Hematopoietic multipotent progenitor cell (in vitro differentiated cells): ENCODE results near the gene AIFM3. TPM values are rescaled to one million over a fixed set of nuclear protein-coding genes. Genes with fewer than 3 reads are reported as not detected.

ENCODE experiments used
- DNase-seq, 3 donors: peaks; one replicate each; pipeline ENCODE4 v3.0.0-alpha.2; 2011 to 2015; ENCODE audit warnings: low read depth in 2 of 3, low spot score in 2 of 3
- total RNA-seq: library from RNA; depleted of rRNA; stranded (reverse); fragments of >200 nt; gene quantifications from one replicate; pipeline ENCODE4 v1.2.3, GENCODE V29; 2012

AIFM3 gene
- total RNA-seq, 1 donor = 1.6 TPM

GRCh38 chr22:21022955-21023614 lies 56.0 kb downstream of the AIFM3 start:
- no peak for DNase-seq

GRCh38 chr22:21025266-21025665 lies 58.2 kb downstream of the AIFM3 start:
- no peak for DNase-seq

- DNase-seq = no peak
These were observed 59.0 kb downstream of the AIFM3 start for GRCh38 chr22:21025763-21026755.

- no peak for DNase-seq
These were observed 60.0 kb downstream of the AIFM3 start for GRCh38 chr22:21026783-21027692.

GRCh38 chr22:21028277-21029251 lies 61.5 kb downstream of the AIFM3 start:
- no peak for DNase-seq

GRCh38 chr22:21029486-21030025 lies 62.5 kb downstream of the AIFM3 start:
- DNase-seq = no peak

GRCh38 chr22:21030032-21030431 lies 63.0 kb downstream of the AIFM3 start:
- DNase-seq = no peak

Other genes with a start within 250 kb of the AIFM3 start
- not detected for gene SERPIND1, start 193.1 kb upstream of the AIFM3 start, total RNA-seq
- gene PI4KA, start 108.4 kb upstream of the AIFM3 start, total RNA-seq = 108 TPM
- 12.7 TPM for gene SNAP29, start 108.2 kb upstream of the AIFM3 start, total RNA-seq
- gene CRKL, start 49.8 kb upstream of the AIFM3 start, total RNA-seq = 36.9 TPM
- gene LZTR1, start 15.0 kb downstream of the AIFM3 start, total RNA-seq = 72.2 TPM
- gene THAP7, start 34.9 kb downstream of the AIFM3 start, total RNA-seq = 40.9 TPM
- 0.54 TPM for gene P2RX6, start 47.9 kb downstream of the AIFM3 start, total RNA-seq
- 0.81 TPM for gene SLC7A4, start 65.3 kb downstream of the AIFM3 start, total RNA-seq
- under 0.01 TPM for gene LRRC74B, start 78.7 kb downstream of the AIFM3 start, total RNA-seq